ELR (cell line): ENCODE measurements around the gene MYL10.

Experiments
- DNase-seq: peaks from one replicate; pipeline ENCODE4 v3.0.0-alpha.2; 2015; ENCODE audit warnings: low read depth

Gene MYL10

GRCh38 chr7:101629171-101629570 lies at the start of gene MYL10:
TSS of gene MYL10 (minus strand) at chr7:101629296. CDS start at chr7:101629118, 178 bp downstream.
- no peak for DNase-seq

- DNase-seq = peak; percentile 83
Observed at GRCh38 chr7:101678658-101679057, 49.6 kb upstream of the MYL10 start.

GRCh38 chr7:101677797-101678479 lies 48.8 kb upstream of the MYL10 start:
- peak; percentile 73 for DNase-seq

GRCh38 chr7:101677391-101677790 lies 48.3 kb upstream of the MYL10 start:
- DNase-seq = no peak

GRCh38 chr7:101676956-101677355 lies 47.9 kb upstream of the MYL10 start:
- no peak for DNase-seq

GRCh38 chr7:101676062-101676598 lies 47.0 kb upstream of the MYL10 start:
- no peak for DNase-seq

DNA sequence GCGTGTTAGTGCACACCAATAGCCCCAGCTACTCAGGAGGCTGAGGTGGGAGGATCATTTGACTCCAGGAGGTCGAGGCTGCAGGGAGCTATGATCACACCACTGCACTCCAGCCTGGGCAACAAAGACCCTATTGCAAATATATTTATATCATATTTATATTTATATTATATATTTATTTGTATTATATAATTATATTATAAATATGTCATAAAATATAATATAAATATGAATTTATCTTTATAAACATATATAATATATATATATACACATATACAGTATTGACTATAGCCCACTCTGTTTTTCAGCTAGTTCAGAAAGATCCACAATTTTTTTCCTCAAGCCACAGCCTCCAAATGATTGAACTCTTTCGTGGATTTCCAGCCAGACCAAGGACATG lies 45.3 kb upstream of the MYL10 start:
- no peak for DNase-seq

GRCh38 chr7:101673951-101674350 lies 44.9 kb upstream of the MYL10 start:
- peak; percentile 36 for DNase-seq

GRCh38 chr7:101673315-101673714 lies 44.2 kb upstream of the MYL10 start:
- DNase-seq = no peak

DNA sequence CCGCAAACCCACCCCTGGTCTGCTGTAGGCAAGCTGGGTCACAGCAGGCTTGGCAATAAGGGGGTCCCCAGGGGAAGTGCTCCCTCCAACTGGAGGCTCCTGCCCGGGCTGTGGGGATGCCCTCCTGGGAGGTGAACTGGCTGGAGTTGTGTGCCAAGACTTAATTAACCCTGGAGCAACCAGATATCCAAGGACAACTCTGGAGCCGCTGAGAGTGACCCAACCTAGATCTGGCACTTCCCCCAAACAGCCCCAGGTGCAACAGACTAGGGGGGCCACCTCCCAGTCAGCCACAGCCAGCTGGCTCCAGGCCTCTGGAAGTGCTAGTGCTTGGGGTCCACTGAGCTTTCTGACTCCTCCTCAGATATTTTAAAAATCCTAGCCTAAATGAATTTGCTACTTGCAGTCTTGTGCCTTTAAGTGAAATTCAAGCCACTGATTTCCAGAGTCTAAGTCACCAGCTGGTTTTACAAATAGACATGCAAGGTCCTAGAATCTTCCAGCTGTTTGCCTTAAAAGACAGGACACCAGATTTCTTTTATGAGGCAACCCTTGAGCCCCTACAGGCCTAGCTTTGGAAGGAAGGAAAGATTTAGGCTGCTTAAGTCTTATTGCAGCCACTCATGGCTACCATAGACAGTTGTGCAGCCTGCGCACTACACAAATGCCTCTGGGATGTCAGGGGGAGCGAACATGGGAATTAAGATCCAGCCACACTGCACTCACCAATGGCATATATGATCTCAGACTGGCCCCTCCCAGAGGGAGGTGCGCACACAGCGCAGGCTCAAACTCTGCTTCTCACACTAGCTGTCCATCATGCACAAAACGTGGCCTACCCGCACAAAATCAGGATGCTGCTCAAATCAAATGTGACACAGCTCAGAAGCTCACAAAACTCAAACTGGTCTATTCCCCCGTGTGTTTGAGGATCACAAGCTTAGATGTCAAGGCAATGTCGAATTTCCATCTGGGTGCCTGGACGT lies 42.6 kb upstream of the MYL10 start:
- no peak for DNase-seq

DNA sequence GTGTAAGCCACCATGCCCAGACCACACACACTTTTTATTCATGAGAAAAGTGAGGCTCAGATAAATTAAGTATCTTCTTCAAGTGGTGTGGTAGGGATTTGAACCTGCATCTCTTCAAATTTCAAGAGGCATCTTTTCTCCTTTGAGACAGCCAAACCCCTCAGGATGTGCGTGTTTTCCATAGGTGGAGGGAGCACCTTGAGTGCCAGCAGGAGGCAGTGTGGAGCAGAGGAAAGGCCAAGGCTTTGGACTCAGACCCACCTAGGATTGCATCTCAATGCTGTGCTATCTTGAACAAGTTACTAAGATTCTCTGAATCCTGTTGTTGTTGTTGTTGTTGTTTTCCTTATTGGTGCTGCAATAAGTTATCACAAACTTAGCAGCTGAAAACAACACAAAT lies 40.2 kb upstream of the MYL10 start:
- no peak for DNase-seq

- DNase-seq = no peak
Observed at GRCh38 chr7:101668726-101669125, 39.6 kb upstream of the MYL10 start.

DNA sequence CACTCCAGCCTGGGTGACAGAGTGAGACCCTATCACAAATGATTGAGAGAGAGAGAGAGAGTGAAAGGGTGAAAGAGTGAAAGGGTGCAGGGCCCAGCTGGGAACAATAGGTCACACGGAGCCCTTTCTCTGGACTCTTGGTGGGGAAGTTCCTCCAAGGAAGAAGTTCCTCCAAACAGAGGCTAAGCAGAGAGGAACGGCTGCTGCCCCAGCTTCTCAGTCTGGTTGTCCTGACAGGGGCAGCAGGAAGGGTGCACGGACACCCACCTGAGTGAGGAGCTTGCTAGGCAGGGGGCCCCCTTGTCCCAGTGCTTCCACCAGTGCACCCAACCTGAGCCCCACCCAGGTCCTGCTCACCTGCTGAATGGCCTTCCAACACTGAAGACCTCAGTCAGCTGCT lies 38.8 kb upstream of the MYL10 start:
- no peak for DNase-seq

- no peak for DNase-seq
Observed at GRCh38 chr7:101667399-101667798, 38.3 kb upstream of the MYL10 start.

DNA sequence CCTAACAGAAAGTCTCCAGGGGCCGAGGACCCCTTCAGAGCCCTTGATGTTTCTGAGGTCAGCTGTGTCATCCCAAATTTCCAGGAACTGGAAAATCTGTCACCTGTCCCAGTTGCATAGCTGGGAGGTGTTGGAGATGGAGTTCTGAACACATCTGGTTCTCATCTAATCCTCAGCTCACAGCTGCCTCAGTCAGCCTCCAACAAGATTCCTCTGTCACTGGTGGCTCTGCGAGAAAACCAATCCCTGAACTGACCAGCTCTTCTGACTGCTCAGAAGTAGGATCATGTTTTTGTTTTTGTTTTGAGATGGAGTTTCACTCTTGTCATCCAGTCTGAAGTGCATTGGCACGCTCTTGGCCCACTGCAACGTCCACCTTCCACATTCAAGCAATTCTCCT lies 37.6 kb upstream of the MYL10 start:
- DNase-seq = no peak

DNA sequence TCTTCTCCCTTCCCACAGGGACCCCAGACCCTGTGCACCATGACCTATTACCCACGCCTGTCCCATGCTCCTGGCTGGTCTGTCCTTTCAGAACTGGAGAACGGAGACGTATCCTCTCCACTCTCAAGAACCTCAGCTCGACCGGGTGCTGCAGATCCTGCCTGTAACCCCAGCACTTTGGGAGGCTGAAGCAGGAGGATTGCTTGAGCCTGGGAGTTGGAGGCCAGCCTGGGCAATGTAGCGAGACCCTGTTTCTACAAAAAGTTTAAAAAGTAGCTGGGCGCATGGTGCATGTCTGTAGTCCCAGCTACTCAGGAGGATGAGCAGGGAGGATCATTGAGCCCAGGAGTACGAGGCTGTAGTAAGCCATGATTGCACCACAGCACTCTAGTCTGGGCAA lies 37.2 kb upstream of the MYL10 start:
- no peak for DNase-seq

- DNase-seq = no peak
Observed at GRCh38 chr7:101664893-101665471, 35.9 kb upstream of the MYL10 start.

- DNase-seq = no peak
Observed at GRCh38 chr7:101664436-101664835, 35.3 kb upstream of the MYL10 start.

DNA sequence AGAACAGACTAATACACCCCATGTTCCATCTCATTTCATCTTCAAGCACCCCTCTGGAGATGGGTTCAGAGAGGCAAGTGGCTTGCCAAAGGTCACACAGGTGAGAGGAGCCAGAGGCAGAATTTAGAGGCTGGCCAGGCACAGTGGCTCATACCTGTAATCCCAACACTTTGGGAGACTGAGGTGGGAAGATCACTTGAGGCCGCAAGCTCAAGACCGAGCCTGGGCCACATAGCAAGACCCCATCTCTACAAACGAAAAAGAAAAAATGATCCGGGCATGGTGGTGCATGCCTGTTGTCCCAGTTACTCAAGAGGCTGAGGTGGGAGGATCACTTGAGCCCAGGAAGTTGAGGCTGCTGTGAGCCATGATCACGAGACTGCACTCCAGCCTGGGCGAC lies 34.7 kb upstream of the MYL10 start:
- DNase-seq = no peak

GRCh38 chr7:101662447-101662998 lies 33.4 kb upstream of the MYL10 start:
- DNase-seq = no peak

- no peak for DNase-seq
Observed at GRCh38 chr7:101659706-101660105, 30.6 kb upstream of the MYL10 start.

DNA sequence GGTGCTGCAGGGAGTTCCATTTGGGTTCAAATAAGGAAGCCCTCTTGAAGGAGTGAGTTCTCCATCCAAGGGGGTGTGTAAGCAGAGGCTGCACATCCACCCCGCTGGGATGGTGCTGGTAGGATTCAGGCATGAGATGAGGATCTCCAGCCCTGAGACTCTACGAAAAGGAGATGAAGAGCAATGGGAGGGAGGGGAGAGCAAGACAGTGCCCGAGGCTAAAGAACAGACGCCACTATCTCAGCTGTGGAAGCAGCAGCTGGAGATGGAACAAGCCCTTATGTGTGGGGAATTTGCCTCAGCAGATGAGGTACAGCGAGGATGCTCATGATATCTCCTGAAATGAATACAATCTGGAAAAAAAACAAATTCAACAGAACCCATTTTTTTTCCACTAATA lies 28.1 kb upstream of the MYL10 start:
- no peak for DNase-seq
